Activated CD4-positive, alpha-beta memory T cell treated with anti-CD3 and anti-CD28 coated beads for 36 hours (primary cell): ENCODE data around the gene SLC35E3. TPM values are rescaled to one million over a fixed set of nuclear protein-coding genes. Genes with fewer than 3 reads are reported as not detected.

Experiments used
- CTCF ChIA-PET: fragments of 350-600 bp; sonication (Branson Sonifier 250); formaldehyde crosslinking; loops from one replicate; lab custom pipeline; 2021; ENCODE audit warnings: antibody characterized with exemption, inconsistent platforms; lab: Charles Lee
- POLR2A ChIA-PET: fragments of 350-600 bp; sonication (Branson Sonifier 250); formaldehyde crosslinking; loops from one replicate; lab custom pipeline; 2021; ENCODE audit warnings: antibody characterized with exemption; lab: Charles Lee
- DNase-seq: peaks from one replicate; pipeline ENCODE4 v3.0.0-alpha.2; 2020
- H3K27ac Mint-ChIP-seq: one replicate; pipeline ENCODE4 v1.8.0; 2021; ENCODE audit warnings: mixed read lengths
- H3K27me3 Mint-ChIP-seq: one replicate; pipeline ENCODE4 v1.8.0; 2021; ENCODE audit warnings: mixed read lengths
- H3K36me3 Mint-ChIP-seq: one replicate; pipeline ENCODE4 v1.8.0; 2021; ENCODE audit warnings: mixed read lengths
- H3K4me1 Mint-ChIP-seq: one replicate; pipeline ENCODE4 v1.8.0; 2021; ENCODE audit warnings: low read depth, mixed read lengths
- H3K4me3 Mint-ChIP-seq: one replicate; pipeline ENCODE4 v1.8.0; 2021; ENCODE audit warnings: mild to moderate bottlenecking, mixed read lengths
- H3K9me3 Mint-ChIP-seq: one replicate; pipeline ENCODE4 v1.8.0; 2021; ENCODE audit warnings: mixed read lengths
- intact Hi-C: fragments of 100-400 bp; cut with micrococcal nuclease; formaldehyde crosslinking; loops from one replicate; pipeline ENCODE4 v1.15.1; 2023
- total RNA-seq, 2 experiments: library from RNA; stranded (reverse); gene quantifications; one replicate each; pipeline ENCODE4 v1.2.3, GENCODE V29; 2021

SLC35E3 gene
- total RNA-seq, 2 experiments from 2014 or later, result 4.1 to 5.3 TPM

GRCh38 chr12:68789144-68789878 is 43.3 kb downstream of the SLC35E3 start:
- no peaks in the 10 kb centered on the region for H3K27me3 Mint-ChIP-seq
- H3K9me3 Mint-ChIP-seq, result no peaks in the 10 kb centered on the region
- no peak for DNase-seq
- CTCF ChIA-PET, result no interaction called here
- no peak overlapping the region for H3K4me3 Mint-ChIP-seq
- H3K36me3 Mint-ChIP-seq, result no peaks in the 10 kb centered on the region
- intact Hi-C loops, result no loop called here
- no peaks in the 10 kb centered on the region for H3K4me1 Mint-ChIP-seq
- POLR2A ChIA-PET, result no interaction called here
- H3K27ac Mint-ChIP-seq, result no peak overlapping the region

- no peaks in the 10 kb centered on the region for H3K4me1 Mint-ChIP-seq
Measured at GRCh38 chr12:68790081-68790951, 44.3 kb downstream of the SLC35E3 start.

DNA sequence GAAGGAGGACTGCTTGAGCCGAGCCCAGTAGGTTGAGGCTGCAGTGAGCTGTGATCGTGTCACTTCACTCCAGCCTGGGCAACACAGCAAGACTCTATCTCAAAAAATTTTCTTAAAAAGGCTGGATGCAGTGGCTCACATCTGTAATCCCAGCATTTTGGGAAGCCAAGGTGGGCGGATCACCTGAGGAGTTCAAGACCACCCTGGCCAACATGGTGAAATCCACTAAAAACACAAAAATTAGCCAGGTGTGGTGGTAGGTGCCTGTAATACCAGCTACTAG is 44.9 kb downstream of the SLC35E3 start:
- ChIA-PET POLR2A (no interaction called here), CTCF (no interaction called here)
- no peaks in the 10 kb centered on the region for H3K27me3 Mint-ChIP-seq
- DNase-seq, result no peak
- H3K4me1 Mint-ChIP-seq, result no peaks in the 10 kb centered on the region
- no peak overlapping the region for H3K4me3 Mint-ChIP-seq
- intact Hi-C loops, result no loop called here
- no peaks in the 10 kb centered on the region for H3K36me3 Mint-ChIP-seq
- no peak overlapping the region for H3K27ac Mint-ChIP-seq
- H3K9me3 Mint-ChIP-seq, result no peaks in the 10 kb centered on the region

More at GRCh38 chr12:68790081-68790951, 44.3 kb downstream of the SLC35E3 start:
- intact Hi-C loops, result no loop called here
- H3K27ac Mint-ChIP-seq, result no peak overlapping the region
- H3K4me3 Mint-ChIP-seq, result no peak overlapping the region
- DNase-seq, result no peak
- ChIA-PET CTCF (interaction anchor here (0.7 kb wide), 1 partner anchor 403 kb away, joined by 4 read pairs; no protein-coding TSS in a partner anchor), POLR2A (no interaction called here)
- no peaks in the 10 kb centered on the region for H3K36me3 Mint-ChIP-seq
- no peaks in the 10 kb centered on the region for H3K9me3 Mint-ChIP-seq
- H3K27me3 Mint-ChIP-seq, result no peaks in the 10 kb centered on the region

DNA sequence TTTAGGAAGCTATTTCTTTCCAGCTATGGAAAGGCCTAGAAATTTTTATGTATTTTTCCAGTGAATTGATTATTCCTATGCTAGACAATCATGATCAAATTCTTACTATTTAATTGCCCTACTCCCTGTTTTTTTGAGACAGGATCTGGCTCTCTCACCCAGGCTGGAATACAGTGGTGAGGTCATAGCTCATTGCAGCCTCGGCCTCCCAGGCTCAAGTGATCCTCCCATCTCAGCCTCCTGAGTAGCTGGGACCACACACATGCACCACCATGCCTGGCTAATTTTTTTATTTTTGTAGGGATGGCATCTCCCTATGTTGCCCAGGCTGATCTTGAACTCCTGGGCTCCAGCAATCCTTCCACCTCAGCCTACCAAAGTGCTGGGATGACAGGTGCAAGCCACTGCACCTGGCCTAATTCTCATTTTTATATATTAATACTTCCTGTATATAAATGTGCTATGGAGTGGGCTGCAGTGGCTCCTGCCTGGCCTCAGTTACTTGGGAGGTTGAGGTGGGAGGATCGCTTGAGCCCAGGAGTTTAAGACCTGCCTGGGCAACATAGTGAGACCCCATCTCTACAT is 46.0 kb downstream of the SLC35E3 start:
- H3K36me3 Mint-ChIP-seq, result no peaks in the 10 kb centered on the region
- ChIA-PET POLR2A (no interaction called here), CTCF (no interaction called here)
- intact Hi-C loops, result no loop called here
- no peak for DNase-seq
- no peaks in the 10 kb centered on the region for H3K27me3 Mint-ChIP-seq
- H3K4me1 Mint-ChIP-seq, result no peaks in the 10 kb centered on the region
- no peaks in the 10 kb centered on the region for H3K9me3 Mint-ChIP-seq
- no peak overlapping the region for H3K4me3 Mint-ChIP-seq
- H3K27ac Mint-ChIP-seq, result no peak overlapping the region

- H3K4me3 Mint-ChIP-seq, result no peak overlapping the region
- intact Hi-C loops, result no loop called here
- no peaks in the 10 kb centered on the region for H3K9me3 Mint-ChIP-seq
- DNase-seq, result peak; percentile 35
- H3K27me3 Mint-ChIP-seq, result no peaks in the 10 kb centered on the region
- no peak overlapping the region for H3K27ac Mint-ChIP-seq
- ChIA-PET CTCF (no interaction called here), POLR2A (no interaction called here)
- H3K4me1 Mint-ChIP-seq, result no peaks in the 10 kb centered on the region
- no peaks in the 10 kb centered on the region for H3K36me3 Mint-ChIP-seq
Measured at GRCh38 chr12:68792952-68793351, 47.0 kb downstream of the SLC35E3 start.

- intact Hi-C loops, result no loop called here
- H3K9me3 Mint-ChIP-seq, result no peaks in the 10 kb centered on the region
- POLR2A ChIA-PET, result no interaction called here
- no peak overlapping the region for H3K27ac Mint-ChIP-seq
- no peaks in the 10 kb centered on the region for H3K27me3 Mint-ChIP-seq
- no peak overlapping the region for H3K4me3 Mint-ChIP-seq
- H3K36me3 Mint-ChIP-seq, result no peaks in the 10 kb centered on the region
- CTCF ChIA-PET, result interaction anchor here (1.2 kb wide), 1 partner anchor 37 kb away, joined by 3 read pairs; no protein-coding TSS in a partner anchor
- H3K4me1 Mint-ChIP-seq, result no peaks in the 10 kb centered on the region
- no peak for DNase-seq
Measured at GRCh38 chr12:68793436-68793835, 47.5 kb downstream of the SLC35E3 start.

DNA sequence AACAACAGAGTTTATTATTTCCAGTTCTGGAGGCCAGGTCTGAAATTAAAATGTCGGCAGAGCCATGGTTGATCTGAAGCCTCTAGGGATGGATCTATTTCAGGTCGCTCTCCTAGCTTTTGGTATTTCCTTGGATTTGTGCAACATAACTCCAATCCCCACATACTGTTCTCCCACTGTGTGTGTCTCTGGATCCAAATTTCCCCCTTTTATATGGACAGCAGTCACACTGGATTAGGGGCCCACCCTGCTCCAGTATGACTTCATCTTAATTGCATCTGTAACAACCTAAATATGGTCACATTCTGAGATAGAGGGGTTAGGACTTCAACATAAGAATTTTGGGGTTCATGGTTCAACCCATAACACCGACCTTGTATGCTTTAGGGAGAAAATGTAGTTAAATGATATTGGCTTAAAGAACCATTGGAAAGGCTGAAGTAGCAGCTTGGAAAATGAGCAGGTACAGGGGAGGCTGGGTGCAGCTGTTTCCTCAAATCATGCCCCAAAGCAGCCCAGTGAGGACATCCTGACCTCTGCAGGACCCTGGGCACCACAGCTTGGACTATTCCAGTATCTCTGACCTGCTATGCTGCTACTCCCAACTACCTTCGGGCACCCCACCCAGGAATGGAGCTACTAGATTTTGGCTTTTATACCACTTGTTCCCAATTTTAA is 48.1 kb downstream of the SLC35E3 start:
- H3K4me3 Mint-ChIP-seq, result no peak overlapping the region
- intact Hi-C loops, result no loop called here
- DNase-seq, result no peak
- ChIA-PET POLR2A (no interaction called here), CTCF (interaction anchor here (1.0 to 1.2 kb wide), 2 partner anchors 14 to 36 kb away, joined by 3 to 4 read pairs; partner anchors contain the start of gene MDM2)
- H3K9me3 Mint-ChIP-seq, result no peaks in the 10 kb centered on the region
- no peak overlapping the region for H3K27ac Mint-ChIP-seq
- H3K36me3 Mint-ChIP-seq, result no peaks in the 10 kb centered on the region
- H3K27me3 Mint-ChIP-seq, result no peaks in the 10 kb centered on the region
- no peaks in the 10 kb centered on the region for H3K4me1 Mint-ChIP-seq

GRCh38 chr12:68794653-68795251 is 48.8 kb downstream of the SLC35E3 start:
- no peaks in the 10 kb centered on the region for H3K4me1 Mint-ChIP-seq
- no peaks in the 10 kb centered on the region for H3K27me3 Mint-ChIP-seq
- H3K36me3 Mint-ChIP-seq, result no peaks in the 10 kb centered on the region
- intact Hi-C loops, result no loop called here
- ChIA-PET POLR2A (no interaction called here), CTCF (interaction anchor here (0.6 to 1.7 kb wide), 4 partner anchors 13 to 35 kb away, joined by 3 to 9 read pairs (median 4); partner anchors contain the start of gene MDM2)
- no peak overlapping the region for H3K27ac Mint-ChIP-seq
- H3K9me3 Mint-ChIP-seq, result no peaks in the 10 kb centered on the region
- no peak for DNase-seq
- H3K4me3 Mint-ChIP-seq, result no peak overlapping the region

- no peaks in the 10 kb centered on the region for H3K36me3 Mint-ChIP-seq
- CTCF ChIA-PET, result interaction anchor here (1.7 kb wide), 1 partner anchor 12 kb away, joined by 9 read pairs; the partner anchor contains the start of gene MDM2
- H3K9me3 Mint-ChIP-seq, result no peaks in the 10 kb centered on the region
- intact Hi-C loops, result no loop called here
- POLR2A ChIA-PET, result interaction anchor here (0.5 to 0.6 kb wide), 2 partner anchors 16 to 142 kb away, joined by 4 read pairs; no protein-coding TSS in a partner anchor
- no peaks in the 10 kb centered on the region for H3K27me3 Mint-ChIP-seq
- H3K27ac Mint-ChIP-seq, result no peak overlapping the region
- H3K4me3 Mint-ChIP-seq, result no peak overlapping the region
- DNase-seq, result no peak
- H3K4me1 Mint-ChIP-seq, result no peaks in the 10 kb centered on the region
Measured at GRCh38 chr12:68796399-68796798, 50.4 kb downstream of the SLC35E3 start.

DNA sequence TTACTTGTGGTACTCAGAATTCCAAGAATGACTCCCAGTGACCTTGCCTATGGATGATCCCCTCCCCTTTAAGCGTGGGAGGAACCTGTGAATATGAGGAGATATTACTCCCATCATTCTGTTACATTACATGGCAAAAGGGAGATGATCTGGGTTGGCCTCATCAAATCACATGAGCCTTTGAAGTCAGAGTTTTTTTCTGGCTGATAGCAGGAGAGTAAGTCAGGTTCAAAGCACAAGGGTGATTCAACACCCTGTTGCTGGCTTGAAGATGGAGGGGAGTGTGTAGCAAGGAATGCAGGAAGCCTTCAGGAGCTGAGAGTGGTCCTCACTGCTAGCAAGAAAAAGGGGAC is 52.9 kb downstream of the SLC35E3 start:
- Mint-ChIP-seq H3K4me1 (no peaks in the 10 kb centered on the region), H3K9me3 (no peaks in the 10 kb centered on the region), H3K36me3 (no peaks in the 10 kb centered on the region), H3K27me3 (no peaks in the 10 kb centered on the region), H3K27ac (no peak overlapping the region), H3K4me3 (no peak overlapping the region)
- ChIA-PET CTCF (no interaction called here), POLR2A (interaction anchor here (0.9 kb wide), 1 partner anchor 9 kb away, joined by 3 read pairs; the partner anchor contains the start of gene MDM2)
- DNase-seq, result no peak
- intact Hi-C loops, result no loop called here

DNA sequence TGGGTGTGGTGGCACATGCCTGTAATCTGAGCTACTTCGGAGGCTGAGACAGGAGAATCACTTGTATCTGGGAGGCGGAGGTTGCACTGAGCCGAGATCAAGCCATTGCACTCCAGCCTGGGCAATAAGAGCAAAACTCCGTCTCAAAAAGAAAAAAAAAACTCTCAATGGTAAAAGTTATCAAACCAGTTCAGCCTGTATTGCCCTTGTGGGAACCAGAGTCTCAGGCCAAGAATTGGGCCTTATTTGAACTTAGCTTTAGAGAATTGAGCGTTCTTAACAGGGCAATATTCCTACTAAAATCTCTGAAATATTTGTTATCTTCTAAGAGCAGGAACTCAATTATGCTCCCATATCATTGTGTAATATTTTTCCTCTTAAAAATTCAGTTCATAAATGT is 54.3 kb downstream of the SLC35E3 start:
- Mint-ChIP-seq H3K4me3 (no peak overlapping the region), H3K36me3 (no peaks in the 10 kb centered on the region), H3K27ac (no peak overlapping the region), H3K4me1 (no peaks in the 10 kb centered on the region), H3K27me3 (no peaks in the 10 kb centered on the region), H3K9me3 (no peaks in the 10 kb centered on the region)
- ChIA-PET POLR2A (interaction anchor here (0.7 kb wide), 1 partner anchor 791 kb away, joined by 6 read pairs; no protein-coding TSS in a partner anchor), CTCF (no interaction called here)
- intact Hi-C loops, result loop anchor here (10.0 kb wide), 1 partner anchor 1165 kb away; no protein-coding TSS in a partner anchor
- DNase-seq, result no peak
